CD4-positive, alpha-beta T cell treated with Interleukin-4 for 4 hours (primary cell): ENCODE measurements around the gene ASCC1.
"Not testable (repeated sequence)": the region's sequence is repeated elsewhere in the genome, so short reads cannot be mapped to it uniquely, and the experiment has no call there.

Source experiments
- DNase-seq: peaks from one replicate; pipeline ENCODE4 v3.0.0-alpha.2; 2020

ASCC1 gene

GRCh38 chr10:72167118-72167517 lies 49.0 kb downstream of the ASCC1 start:
- DNase-seq = no peak

- peak; percentile 11 for DNase-seq
These were observed 51.5 kb downstream of the ASCC1 start for GRCh38 chr10:72164617-72165016.

- DNase-seq = peak; percentile 2
These were observed 53.1 kb downstream of the ASCC1 start for GRCh38 chr10:72162978-72163377.

DNA sequence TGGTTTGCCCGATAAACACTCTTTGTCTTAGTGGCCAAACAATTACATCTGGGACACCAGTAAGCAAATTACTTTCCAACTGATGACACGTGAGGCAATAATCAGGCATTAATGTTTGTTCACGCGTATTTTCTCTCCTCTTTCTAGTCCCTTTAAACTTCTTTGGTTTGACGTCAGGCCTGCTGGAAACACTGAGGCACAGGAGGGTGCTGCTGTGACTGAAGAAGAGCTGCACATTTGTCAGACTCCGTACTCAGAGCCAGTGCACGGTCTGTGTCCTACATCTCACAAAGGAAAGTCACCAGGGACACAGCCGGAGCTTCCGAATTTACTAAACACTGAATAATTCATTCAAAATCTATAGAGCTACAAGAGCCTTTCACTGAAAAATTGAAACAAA lies 57.9 kb downstream of the ASCC1 start:
- no peak for DNase-seq

DNA sequence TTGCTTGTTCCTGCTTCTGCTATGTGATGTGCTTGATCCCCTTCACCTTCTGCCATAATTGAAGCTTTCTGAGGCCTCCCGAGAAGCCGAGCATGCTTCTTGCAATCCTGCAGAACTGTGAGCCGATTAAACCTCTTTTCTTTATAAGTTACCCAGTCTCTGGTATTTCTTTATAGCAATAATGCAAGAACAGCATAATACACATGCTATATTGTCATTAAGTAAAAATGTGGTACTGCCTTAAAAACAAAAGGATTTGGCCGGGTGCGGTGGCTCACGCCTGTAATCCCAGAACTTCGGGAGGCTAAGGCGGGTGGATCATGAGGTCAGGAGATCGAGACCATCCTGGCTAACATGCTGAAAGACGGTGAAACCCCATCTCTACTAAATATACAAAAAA lies 59.9 kb downstream of the ASCC1 start:
- DNase-seq = no peak

- DNase-seq = no peak
These were observed 63.8 kb downstream of the ASCC1 start for GRCh38 chr10:72152286-72152685.

- not testable (repeated sequence) for DNase-seq
These were observed 65.2 kb downstream of the ASCC1 start for GRCh38 chr10:72150746-72151478.

- not testable (repeated sequence) for DNase-seq
These were observed 68.8 kb downstream of the ASCC1 start for GRCh38 chr10:72147324-72147584.

DNA sequence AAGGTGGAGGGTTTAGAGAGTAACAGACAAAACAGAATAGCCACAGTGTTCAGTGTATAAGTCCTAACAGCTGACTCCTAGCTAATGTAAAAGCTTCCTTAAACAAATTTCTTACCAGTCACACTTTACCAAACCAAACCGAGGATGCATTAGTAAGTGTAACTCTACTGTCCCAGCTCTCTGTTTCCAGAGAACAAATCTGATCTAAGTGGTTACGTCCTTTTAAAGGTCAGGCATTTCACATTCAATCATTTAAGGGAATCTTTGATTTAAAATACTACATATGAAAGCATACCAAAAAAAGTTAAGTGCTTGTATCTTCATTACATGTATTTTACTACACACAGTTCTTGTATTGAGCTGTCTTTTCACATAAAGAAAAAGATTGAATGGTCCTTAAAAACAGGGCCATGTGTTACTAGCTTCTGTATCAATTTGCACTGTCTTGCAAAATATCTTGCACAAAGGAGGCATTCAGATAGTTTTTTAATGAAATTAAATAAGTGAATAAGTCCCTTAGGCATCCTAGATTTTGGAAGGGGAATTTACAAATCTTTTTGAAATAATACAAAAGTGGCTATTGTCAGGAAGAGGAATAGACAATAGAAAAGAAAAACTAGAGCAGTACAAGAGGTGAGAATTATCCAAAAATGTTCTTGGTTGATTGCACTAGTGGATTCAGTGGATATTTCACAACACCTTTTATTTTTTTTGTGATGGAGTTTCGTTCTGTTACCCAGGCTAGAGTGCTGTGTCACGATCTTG lies 69.3 kb downstream of the ASCC1 start:
- DNase-seq = no peak

GRCh38 chr10:72146071-72146470 lies 70.0 kb downstream of the ASCC1 start:
- no peak for DNase-seq

DNA sequence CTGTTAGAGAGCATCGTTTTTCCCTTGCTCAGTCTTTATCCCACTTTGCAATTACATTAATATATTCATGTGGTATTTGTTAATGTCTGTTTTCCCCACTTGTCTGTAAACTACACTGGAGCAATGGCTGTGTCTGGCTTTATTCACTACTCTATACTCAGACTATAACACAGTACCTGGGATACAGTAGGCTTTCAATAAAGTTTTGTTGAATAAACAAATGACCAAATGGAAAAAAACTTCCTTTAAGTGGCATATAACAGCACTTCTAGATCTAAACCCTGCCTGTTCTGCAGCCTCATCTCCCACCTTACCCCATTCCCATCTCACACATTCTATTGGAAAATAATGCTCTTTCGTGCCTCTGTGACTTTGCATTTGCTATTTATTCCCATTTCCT lies 70.4 kb downstream of the ASCC1 start:
- no peak for DNase-seq

DNA sequence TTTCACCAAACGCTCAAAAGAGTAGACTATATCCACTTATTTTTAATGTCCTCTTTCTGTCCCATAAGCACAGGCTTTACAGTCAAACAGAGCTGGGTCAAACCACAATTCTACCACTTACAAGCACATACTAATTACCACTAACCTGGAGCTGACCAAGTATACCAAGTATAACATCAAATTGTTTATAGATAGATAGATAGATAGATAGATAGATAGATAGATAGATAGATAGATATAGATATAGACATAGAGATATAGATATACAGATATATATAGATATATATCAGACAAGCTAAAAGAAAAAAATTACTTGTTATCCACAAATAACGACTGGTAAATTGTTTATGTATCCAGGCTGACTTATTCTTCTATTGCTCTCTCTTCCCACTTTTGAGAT lies 75.2 kb downstream of the ASCC1 start:
- no peak for DNase-seq

DNA sequence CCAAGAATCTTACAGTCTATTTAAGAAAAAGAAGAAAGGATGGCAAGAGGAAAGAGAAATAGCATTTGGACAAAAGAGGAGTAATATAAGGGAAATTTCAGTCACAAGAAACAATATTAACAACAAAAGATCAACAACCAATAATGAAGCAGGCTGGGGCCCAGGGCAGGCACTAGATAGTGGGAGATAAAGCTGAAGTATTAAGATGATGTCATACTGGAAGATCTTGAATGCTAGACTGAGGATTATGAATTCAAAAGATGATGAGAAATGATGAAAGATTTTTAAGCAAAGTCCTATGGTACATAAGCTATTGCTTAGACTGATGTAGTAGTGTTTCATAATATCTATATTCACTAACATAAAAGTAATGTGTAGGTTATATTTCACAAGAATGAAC lies 75.9 kb downstream of the ASCC1 start:
- DNase-seq = no peak

- no peak for DNase-seq
These were observed 78.5 kb downstream of the ASCC1 start for GRCh38 chr10:72137583-72137982.

- not testable (repeated sequence) for DNase-seq
These were observed 79.9 kb downstream of the ASCC1 start for GRCh38 chr10:72136225-72136624.

GRCh38 chr10:72134785-72135767 lies 81.0 kb downstream of the ASCC1 start:
- DNase-seq = peak; percentile 7

GRCh38 chr10:72133517-72133916 lies 82.6 kb downstream of the ASCC1 start:
- no peak for DNase-seq

DNA sequence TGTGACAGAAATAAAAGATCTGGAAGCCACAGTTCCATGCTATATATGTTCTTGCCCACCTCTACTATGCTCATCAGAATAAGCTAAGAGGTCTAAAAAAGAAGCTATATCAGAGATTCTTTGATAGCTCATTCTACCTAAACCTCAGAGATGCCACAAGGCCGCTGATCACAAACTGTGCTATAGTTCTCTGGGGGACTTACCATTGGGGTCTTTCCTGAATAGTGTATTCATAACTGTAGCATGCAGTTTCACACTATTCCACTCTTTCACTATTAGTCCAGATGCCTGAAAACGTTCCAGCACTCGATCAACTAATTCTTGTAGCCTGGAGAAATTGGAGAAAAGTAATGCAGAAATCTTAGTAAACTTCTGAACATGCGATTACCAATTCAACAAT lies 83.2 kb downstream of the ASCC1 start:
- DNase-seq = no peak

DNA sequence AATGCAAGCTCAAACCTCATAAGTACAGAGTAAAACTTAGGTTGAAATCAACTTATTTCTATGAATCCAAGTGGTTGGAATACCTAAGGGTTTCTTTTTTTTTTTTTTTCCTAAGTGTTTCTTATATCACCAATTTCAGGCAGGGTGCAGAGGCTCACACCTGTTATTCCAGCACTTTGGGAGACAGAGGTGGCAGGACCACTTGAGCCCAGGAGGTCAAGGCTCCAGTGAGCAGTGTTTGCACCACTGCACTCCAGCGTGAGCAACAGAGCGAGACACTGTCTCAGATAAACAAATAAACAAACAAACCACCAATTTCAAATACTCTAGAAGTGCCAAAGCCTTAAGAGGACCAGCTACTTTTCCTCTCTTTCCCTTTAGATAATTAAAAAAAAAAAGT lies 88.5 kb downstream of the ASCC1 start:
- DNase-seq = no peak

DNA sequence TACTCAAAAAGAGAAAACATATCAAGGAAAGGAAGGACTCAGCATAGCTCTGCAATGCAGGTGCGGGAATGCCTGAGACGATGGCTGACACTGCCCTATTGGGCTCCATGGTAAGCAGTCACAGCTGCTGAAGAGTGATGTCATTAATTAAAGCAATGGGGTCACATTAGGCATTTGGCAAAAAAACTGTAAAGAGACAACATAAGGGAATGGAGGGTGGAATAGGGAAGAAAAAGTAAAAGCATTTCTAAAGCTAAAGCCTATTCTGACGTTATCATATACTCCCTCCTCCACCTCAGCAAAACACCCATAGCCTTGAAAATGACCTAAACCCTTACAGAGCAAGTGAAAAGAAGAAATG lies 89.2 kb downstream of the ASCC1 start:
- DNase-seq = no peak

DNA sequence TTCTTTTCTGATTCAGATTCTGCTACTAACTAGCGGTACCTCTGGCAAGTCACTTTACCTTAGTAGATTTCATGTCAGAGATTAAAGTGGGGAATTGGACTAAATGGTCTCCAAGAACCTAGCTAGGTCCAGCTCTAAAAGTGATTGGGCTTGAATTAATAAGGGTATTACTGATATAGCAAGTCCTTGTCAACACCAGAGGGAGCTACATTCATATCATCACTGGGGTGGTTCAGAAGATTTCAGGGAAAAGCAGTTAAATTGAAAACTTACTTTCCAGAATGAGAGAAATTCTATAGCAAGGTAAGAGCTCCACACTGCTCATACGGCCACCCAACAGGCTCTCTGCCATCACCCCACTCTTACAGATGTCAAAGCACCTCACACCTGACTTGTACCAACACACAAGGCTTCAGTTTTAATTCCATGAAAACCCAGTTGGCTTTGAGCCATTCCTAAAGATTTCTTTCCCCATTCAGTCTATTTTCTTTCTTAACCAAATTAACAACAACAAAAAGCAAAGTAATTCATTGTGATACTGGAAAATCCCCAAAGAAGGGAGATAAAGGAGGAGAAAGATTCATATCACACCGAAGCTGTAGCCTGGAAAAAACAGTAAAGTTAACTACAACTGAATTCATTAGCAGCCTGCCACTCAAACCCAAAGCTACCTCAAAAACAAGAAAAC lies 89.7 kb downstream of the ASCC1 start:
- peak; percentile 33 for DNase-seq

GRCh38 chr10:72124989-72125388 lies 91.1 kb downstream of the ASCC1 start:
- no peak for DNase-seq

- no peak for DNase-seq
These were observed 91.7 kb downstream of the ASCC1 start for GRCh38 chr10:72124381-72124780.
